Measurements from ENCODE around the gene ZNF407. TPM values are rescaled to one million over a fixed set of nuclear protein-coding genes. Genes with fewer than 3 reads are reported as not detected.

The ZNF407 gene
- total and polyA plus RNA-seq, 2 donors from 2014 or later, result 2.5 to 17.8 TPM

DNA sequence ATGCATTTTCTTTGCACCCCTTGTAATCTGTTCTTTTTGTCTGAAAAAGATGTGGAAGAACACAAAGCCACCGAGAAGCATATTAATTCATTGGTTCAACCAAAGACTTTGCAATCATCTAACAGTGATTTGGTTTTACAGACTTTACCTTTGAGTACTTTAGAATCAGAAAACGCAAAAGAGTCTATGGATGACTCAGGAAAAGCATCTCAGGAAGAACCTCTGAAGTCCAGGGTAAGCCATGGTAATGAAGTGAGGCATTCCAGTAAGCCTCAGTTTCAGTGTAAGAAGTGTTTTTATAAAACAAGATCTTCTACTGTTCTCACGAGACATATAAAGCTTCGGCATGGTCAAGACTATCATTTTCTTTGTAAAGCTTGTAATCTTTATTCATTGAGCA is 35.2 kb downstream of the ZNF407 start:
- DNase-seq (no peak), FAIRE-seq (no peak)
- no peaks in the 10 kb centered on the region for H3K9me3 ChIP-seq (ENCODE audit: control insufficient read depth in 2 of 3, insufficient read depth in 1 of 3, low read length in 3 of 3)

DNA sequence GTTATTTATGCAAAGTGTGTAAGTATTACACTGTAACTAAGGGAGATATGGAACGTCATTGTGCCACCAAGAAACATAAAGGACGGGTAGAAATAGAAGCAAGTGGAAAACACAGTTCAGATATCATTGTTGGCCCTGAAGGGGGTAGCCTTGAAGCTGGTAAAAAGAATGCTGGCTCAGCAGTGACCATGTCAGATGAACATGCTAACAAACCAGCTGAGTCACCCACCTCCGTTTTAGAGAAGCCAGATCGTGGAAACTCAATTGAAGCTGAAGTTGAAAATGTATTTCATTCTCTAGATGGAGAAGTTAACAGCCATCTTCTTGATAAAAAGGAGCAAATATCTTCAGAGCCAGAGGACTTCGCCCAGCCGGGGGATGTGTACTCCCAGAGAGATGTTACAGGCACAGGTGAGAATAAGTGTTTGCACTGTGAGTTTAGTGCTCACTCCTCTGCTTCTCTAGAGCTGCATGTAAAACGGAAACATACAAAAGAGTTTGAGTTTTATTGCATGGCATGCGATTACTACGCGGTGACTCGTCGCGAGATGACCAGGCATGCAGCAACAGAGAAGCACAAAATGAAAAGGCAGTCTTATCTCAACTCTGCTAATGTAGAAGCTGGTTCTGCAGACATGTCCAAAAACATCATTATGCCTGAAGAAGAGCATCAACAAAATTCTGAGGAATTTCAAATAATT is 36.1 kb downstream of the ZNF407 start:
- Histone ChIP-seq H3K36me3 (ENCODE audit: control insufficient read depth in 2 of 3, insufficient read depth in 3 of 3, low read length in 3 of 3) (peaks cover 2 to 22% (median 8%) of the 10 kb centered on the region in 3 donors), H3K27me3 (ENCODE audit: control insufficient read depth, insufficient read depth, low read length) (no peaks in the 10 kb centered on the region), H3K27ac (ENCODE audit: low read depth in 2 of 2, low read length in 2 of 2) (no peak overlapping the region), H3K4me3 (ENCODE audit: low read length in 3 of 3) (no peak overlapping the region), H3K9me3 (ENCODE audit: control insufficient read depth in 2 of 3, insufficient read depth in 1 of 3, low read length in 3 of 3) (no peaks in the 10 kb centered on the region), H3K4me1 (ENCODE audit: control insufficient read depth in 2 of 3, insufficient read depth in 2 of 3, low read depth in 1 of 3, low read length in 3 of 3) (no peaks in the 10 kb centered on the region), H3K9ac (ENCODE audit: low read length in 3 of 3) (no peak overlapping the region)
- TF ChIP-seq, protein P1, sequence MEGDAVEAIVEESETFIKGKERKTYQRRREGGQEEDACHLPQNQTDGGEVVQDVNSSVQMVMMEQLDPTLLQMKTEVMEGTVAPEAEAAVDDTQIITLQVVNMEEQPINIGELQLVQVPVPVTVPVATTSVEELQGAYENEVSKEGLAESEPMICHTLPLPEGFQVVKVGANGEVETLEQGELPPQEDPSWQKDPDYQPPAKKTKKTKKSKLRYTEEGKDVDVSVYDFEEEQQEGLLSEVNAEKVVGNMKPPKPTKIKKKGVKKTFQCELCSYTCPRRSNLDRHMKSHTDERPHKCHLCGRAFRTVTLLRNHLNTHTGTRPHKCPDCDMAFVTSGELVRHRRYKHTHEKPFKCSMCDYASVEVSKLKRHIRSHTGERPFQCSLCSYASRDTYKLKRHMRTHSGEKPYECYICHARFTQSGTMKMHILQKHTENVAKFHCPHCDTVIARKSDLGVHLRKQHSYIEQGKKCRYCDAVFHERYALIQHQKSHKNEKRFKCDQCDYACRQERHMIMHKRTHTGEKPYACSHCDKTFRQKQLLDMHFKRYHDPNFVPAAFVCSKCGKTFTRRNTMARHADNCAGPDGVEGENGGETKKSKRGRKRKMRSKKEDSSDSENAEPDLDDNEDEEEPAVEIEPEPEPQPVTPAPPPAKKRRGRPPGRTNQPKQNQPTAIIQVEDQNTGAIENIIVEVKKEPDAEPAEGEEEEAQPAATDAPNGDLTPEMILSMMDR (IDR thresholded peaks at IDR 0.05; ENCODE audit: borderline replicate concordance, extremely low read depth, insufficient read depth), result no peak
- no peak for FAIRE-seq
- no peak for DNase-seq
- intact Hi-C loops (cut with DNase I), result no loop called here

More for the DNA sequence above, 35.2 kb downstream of the ZNF407 start:
- Histone ChIP-seq H3K27ac (ENCODE audit: low read depth in 2 of 2, low read length in 2 of 2) (no peak overlapping the region), H3K4me1 (ENCODE audit: control insufficient read depth in 2 of 3, insufficient read depth in 2 of 3, low read depth in 1 of 3, low read length in 3 of 3) (no peaks in the 10 kb centered on the region), H3K36me3 (ENCODE audit: control insufficient read depth in 2 of 3, insufficient read depth in 3 of 3, low read length in 3 of 3) (peaks cover 2 to 22% (median 8%) of the 10 kb centered on the region in 3 donors), H3K4me3 (ENCODE audit: low read length in 3 of 3) (no peak overlapping the region), H3K27me3 (ENCODE audit: control insufficient read depth, insufficient read depth, low read length) (no peaks in the 10 kb centered on the region), H3K9ac (ENCODE audit: low read length in 3 of 3) (no peak overlapping the region)
- TF ChIP-seq, protein P1 (IDR thresholded peaks at IDR 0.05; ENCODE audit: borderline replicate concordance, extremely low read depth, insufficient read depth), result no peak
- intact Hi-C loops (cut with DNase I), result no loop called here

GRCh38 chr18:74635224-74635975 is 37.7 kb downstream of the ZNF407 start:
- peak in 4 of 5 donors; percentile 59 to 84 (median 71) for DNase-seq
- TF ChIP-seq, protein P1 (IDR thresholded peaks at IDR 0.05; ENCODE audit: borderline replicate concordance, extremely low read depth, insufficient read depth), result no peak
- H3K4me1 ChIP-seq (ENCODE audit: control insufficient read depth in 2 of 3, insufficient read depth in 2 of 3, low read depth in 1 of 3, low read length in 3 of 3), result no peaks in the 10 kb centered on the region
- peaks cover 2 to 22% (median 8%) of the 10 kb centered on the region in 3 donors for H3K36me3 ChIP-seq (ENCODE audit: control insufficient read depth in 2 of 3, insufficient read depth in 3 of 3, low read length in 3 of 3)
- H3K4me3 ChIP-seq (ENCODE audit: low read length in 3 of 3), result no peak overlapping the region
- no peaks in the 10 kb centered on the region for H3K27me3 ChIP-seq (ENCODE audit: control insufficient read depth, insufficient read depth, low read length)
- intact Hi-C loops (cut with DNase I), result no loop called here
- H3K9ac ChIP-seq (ENCODE audit: low read length in 3 of 3), result no peak overlapping the region
- no peaks in the 10 kb centered on the region for H3K9me3 ChIP-seq (ENCODE audit: control insufficient read depth in 2 of 3, insufficient read depth in 1 of 3, low read length in 3 of 3)
- H3K27ac ChIP-seq (ENCODE audit: low read depth in 2 of 2, low read length in 2 of 2), result no peak overlapping the region
- no peak for FAIRE-seq
